ENCODE results near the gene PSMC5. TPM values are rescaled to one million over a fixed set of nuclear protein-coding genes. Genes with fewer than 3 reads are reported as not detected.
A peak's percentile ranks its signal among the peaks of the same experiment; 100 is the strongest.

Gene PSMC5
- total and polyA plus RNA-seq, 10 of the 15 experiments (the other 5 are each of a cell fraction or from before 2014, with no cell fraction given), result 55.0 to 266 (median 148) TPM

DNA sequence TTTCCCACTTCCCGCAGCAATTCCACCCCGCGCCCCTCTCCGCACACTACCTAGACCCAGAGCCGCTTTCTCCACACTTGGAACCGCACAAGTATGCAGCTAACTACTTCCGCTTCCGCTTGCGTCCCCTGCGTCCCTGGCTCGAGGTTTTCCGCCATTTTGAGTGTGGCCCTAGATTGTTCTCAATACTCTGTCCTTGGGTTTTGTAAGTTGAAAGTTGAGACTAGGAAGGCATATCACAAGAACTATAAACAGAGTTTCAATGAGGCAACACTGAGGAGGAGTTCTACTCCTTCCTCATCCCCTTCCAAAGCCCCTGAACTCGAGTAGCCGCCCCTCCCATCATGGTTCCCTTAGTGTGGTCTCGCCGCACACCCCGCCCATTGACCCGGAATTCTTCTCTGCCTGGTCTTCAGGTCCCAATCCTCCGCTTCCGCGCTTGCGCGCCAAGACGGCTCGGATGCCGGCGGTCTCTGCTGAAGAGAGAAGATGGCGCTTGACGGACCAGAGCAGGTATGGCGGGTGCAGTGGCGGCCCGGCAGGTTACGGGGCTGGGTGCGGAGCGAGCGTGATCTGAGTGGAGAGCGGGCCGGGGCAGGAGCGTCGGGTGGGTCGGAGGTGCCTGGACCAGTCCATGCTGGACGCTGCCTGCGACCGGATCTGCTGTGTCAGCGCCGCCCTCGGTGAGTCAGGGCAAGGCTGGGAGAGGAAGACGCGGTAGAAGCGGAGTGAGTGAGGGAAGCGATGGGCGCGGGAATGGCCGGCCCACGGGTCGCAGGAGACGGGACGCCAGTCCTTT is at the start of gene PSMC5, which contains the start of gene FTSJ3 (continued):
- no peak for TF ChIP-seq EP300 (IDR thresholded peaks at IDR 0.05; ENCODE audit: borderline replicate concordance in 1 of 2, control insufficient read depth in 1 of 2, low read depth in 2 of 2, low read length in 2 of 2)
- no peak for TF ChIP-seq CBX3 (IDR thresholded peaks at IDR 0.05; ENCODE audit: borderline replicate concordance, low read depth)
- TF ChIP-seq, protein P1, sequence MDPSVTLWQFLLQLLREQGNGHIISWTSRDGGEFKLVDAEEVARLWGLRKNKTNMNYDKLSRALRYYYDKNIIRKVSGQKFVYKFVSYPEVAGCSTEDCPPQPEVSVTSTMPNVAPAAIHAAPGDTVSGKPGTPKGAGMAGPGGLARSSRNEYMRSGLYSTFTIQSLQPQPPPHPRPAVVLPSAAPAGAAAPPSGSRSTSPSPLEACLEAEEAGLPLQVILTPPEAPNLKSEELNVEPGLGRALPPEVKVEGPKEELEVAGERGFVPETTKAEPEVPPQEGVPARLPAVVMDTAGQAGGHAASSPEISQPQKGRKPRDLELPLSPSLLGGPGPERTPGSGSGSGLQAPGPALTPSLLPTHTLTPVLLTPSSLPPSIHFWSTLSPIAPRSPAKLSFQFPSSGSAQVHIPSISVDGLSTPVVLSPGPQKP (IDR thresholded peaks at IDR 0.05; ENCODE audit: low read depth, low read length), result peak; percentile 78
- TF ChIP-seq, protein P2, sequence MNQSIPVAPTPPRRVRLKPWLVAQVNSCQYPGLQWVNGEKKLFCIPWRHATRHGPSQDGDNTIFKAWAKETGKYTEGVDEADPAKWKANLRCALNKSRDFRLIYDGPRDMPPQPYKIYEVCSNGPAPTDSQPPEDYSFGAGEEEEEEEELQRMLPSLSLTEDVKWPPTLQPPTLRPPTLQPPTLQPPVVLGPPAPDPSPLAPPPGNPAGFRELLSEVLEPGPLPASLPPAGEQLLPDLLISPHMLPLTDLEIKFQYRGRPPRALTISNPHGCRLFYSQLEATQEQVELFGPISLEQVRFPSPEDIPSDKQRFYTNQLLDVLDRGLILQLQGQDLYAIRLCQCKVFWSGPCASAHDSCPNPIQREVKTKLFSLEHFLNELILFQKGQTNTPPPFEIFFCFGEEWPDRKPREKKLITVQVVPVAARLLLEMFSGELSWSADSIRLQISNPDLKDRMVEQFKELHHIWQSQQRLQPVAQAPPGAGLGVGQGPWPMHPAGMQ (IDR thresholded peaks at IDR 0.05; ENCODE audit: borderline replicate concordance), result no peak
- TF ChIP-seq, protein P3, sequence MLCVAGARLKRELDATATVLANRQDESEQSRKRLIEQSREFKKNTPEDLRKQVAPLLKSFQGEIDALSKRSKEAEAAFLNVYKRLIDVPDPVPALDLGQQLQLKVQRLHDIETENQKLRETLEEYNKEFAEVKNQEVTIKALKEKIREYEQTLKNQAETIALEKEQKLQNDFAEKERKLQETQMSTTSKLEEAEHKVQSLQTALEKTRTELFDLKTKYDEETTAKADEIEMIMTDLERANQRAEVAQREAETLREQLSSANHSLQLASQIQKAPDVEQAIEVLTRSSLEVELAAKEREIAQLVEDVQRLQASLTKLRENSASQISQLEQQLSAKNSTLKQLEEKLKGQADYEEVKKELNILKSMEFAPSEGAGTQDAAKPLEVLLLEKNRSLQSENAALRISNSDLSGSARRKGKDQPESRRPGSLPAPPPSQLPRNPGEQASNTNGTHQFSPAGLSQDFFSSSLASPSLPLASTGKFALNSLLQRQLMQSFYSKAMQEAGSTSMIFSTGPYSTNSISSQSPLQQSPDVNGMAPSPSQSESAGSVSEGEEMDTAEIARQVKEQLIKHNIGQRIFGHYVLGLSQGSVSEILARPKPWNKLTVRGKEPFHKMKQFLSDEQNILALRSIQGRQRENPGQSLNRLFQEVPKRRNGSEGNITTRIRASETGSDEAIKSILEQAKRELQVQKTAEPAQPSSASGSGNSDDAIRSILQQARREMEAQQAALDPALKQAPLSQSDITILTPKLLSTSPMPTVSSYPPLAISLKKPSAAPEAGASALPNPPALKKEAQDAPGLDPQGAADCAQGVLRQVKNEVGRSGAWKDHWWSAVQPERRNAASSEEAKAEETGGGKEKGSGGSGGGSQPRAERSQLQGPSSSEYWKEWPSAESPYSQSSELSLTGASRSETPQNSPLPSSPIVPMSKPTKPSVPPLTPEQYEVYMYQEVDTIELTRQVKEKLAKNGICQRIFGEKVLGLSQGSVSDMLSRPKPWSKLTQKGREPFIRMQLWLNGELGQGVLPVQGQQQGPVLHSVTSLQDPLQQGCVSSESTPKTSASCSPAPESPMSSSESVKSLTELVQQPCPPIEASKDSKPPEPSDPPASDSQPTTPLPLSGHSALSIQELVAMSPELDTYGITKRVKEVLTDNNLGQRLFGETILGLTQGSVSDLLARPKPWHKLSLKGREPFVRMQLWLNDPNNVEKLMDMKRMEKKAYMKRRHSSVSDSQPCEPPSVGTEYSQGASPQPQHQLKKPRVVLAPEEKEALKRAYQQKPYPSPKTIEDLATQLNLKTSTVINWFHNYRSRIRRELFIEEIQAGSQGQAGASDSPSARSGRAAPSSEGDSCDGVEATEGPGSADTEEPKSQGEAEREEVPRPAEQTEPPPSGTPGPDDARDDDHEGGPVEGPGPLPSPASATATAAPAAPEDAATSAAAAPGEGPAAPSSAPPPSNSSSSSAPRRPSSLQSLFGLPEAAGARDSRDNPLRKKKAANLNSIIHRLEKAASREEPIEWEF (IDR thresholded peaks at IDR 0.05; ENCODE audit: insufficient replicate concordance, low read depth, low read length), result no peak
- no peak for TF ChIP-seq ZNF217 (IDR thresholded peaks at IDR 0.05)
- 0 out of 2 replicates have a peak, but pooled peaks have one; percentile 36 for TF ChIP-seq NR2F1 (conservative IDR thresholded peaks at IDR 0.05)
- peak; percentile 78; the same call in 1 of the 2 replicates for TF ChIP-seq STAT1 (conservative IDR thresholded peaks at IDR 0.05)
- peak; percentile 7 to 95; a peak in 1 of 3 replicates for TF ChIP-seq EGR1 (IDR thresholded peaks at IDR 0.05; ENCODE audit: borderline replicate concordance in 1 of 2, low read depth in 2 of 2, low read length in 2 of 2)
- no peak for TF ChIP-seq HDAC6 (IDR thresholded peaks at IDR 0.05; ENCODE audit: unreplicated experiment)
- TF ChIP-seq POLR2A (IDR thresholded peaks at IDR 0.05; ENCODE audit: low read depth, low read length), result peak; percentile 99
- TF ChIP-seq, protein P4, sequence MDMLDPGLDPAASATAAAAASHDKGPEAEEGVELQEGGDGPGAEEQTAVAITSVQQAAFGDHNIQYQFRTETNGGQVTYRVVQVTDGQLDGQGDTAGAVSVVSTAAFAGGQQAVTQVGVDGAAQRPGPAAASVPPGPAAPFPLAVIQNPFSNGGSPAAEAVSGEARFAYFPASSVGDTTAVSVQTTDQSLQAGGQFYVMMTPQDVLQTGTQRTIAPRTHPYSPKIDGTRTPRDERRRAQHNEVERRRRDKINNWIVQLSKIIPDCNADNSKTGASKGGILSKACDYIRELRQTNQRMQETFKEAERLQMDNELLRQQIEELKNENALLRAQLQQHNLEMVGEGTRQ (IDR thresholded peaks at IDR 0.05; ENCODE audit: borderline replicate concordance, low read depth, low read length), result no peak
- peak; percentile 59; the same call in 2 of the 3 replicates for TF ChIP-seq POU2F2 (IDR thresholded peaks at IDR 0.05; ENCODE audit: borderline replicate concordance, low read depth, low read length)
- TF ChIP-seq MEF2B (IDR thresholded peaks at IDR 0.05; ENCODE audit: partially characterized antibody, poor library complexity, severe bottlenecking), result no peak
- TF ChIP-seq CEBPB (IDR thresholded peaks at IDR 0.05; ENCODE audit: borderline replicate concordance in 1 of 2, low read depth in 2 of 2, low read length in 2 of 2), result no peak
- TF ChIP-seq SMAD5 (IDR thresholded peaks at IDR 0.05; ENCODE audit: low read depth), result peak; percentile 83
- TF ChIP-seq, protein P5, sequence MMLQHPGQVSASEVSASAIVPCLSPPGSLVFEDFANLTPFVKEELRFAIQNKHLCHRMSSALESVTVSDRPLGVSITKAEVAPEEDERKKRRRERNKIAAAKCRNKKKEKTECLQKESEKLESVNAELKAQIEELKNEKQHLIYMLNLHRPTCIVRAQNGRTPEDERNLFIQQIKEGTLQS (IDR thresholded peaks at IDR 0.05; ENCODE audit: borderline replicate concordance, extremely low read depth, low read depth, low read length), result no peak
- no peak; the same call in 1 of the 2 replicates for TF ChIP-seq ASH2L (IDR thresholded peaks at IDR 0.05; ENCODE audit: borderline replicate concordance, low read depth)
- TF ChIP-seq TAF1 (IDR thresholded peaks at IDR 0.05; ENCODE audit: borderline replicate concordance, low read depth, low read length), result peak; percentile 89
- TF ChIP-seq CHD4 (IDR thresholded peaks at IDR 0.05), result no peak
